Gastrocnemius medialis (tissue), 4 donors: ENCODE measurements around the gene CENPT. TPM values are rescaled to one million over a fixed set of nuclear protein-coding genes. Genes with fewer than 3 reads are reported as not detected.

Experiments used
- ATAC-seq, 2 donors: fragments of 150-250 bp; one replicate each; pipeline ENCODE4 v1.9.1; 2016
- DNase-seq, 2 donors: peaks; one replicate each; pipeline ENCODE4 v3.0.0-alpha.2; 2019
- H3K27ac ChIP-seq, 4 donors: fragments of 200-600 bp; sonication (generic); 1 replicate in 1 of 4; 2 replicates in 3 of 4; pipeline ENCODE4 v1.5.1; 2016 to 2018; ENCODE audit warnings: mild to moderate bottlenecking in 2 of 4, moderate library complexity in 1 of 4
- H3K27me3 ChIP-seq, 3 donors: fragments of 200-600 bp; sonication (generic) in 2 of 3; 1 replicate in 1 of 3; 2 replicates in 2 of 3; pipeline versions ENCODE4 v1.5.1 to v1.6.0; 2016 to 2019; ENCODE audit warnings: mild to moderate bottlenecking in 1 of 3, moderate library complexity in 1 of 3
- H3K36me3 ChIP-seq, 2 donors: fragments of 200-600 bp; sonication (generic) in 1 of 2; one replicate each; pipeline ENCODE4 v1.5.1; 2017 to 2018
- H3K4me1 ChIP-seq, 2 donors: fragments of 200-600 bp; sonication (generic) in 1 of 2; one replicate each; pipeline ENCODE4 v1.5.1; 2016 to 2017; ENCODE audit warnings: mild to moderate bottlenecking in 2 of 2
- H3K4me3 ChIP-seq, 4 donors: fragments of 200-600 bp; sonication (generic) in 3 of 4; 1 replicate in 1 of 4; 2 replicates in 3 of 4; pipeline ENCODE4 v1.5.1; 2016 to 2019; ENCODE audit warnings: mild to moderate bottlenecking in 2 of 4
- H3K9me3 ChIP-seq, 3 donors: fragments of 200-600 bp; sonication (generic) in 2 of 3; 1 replicate in 1 of 3; 2 replicates in 2 of 3; pipeline ENCODE4 v1.5.1; 2016 to 2019
- POLR2A ChIP-seq, 2 donors: fragments of 450-650 bp; IDR thresholded peaks; one replicate each; pipeline ENCODE4 v1.6.1; 2017; ENCODE audit warnings: antibody characterized with exemption in 2 of 2, mild to moderate bottlenecking in 2 of 2, moderate library complexity in 2 of 2
- in situ Hi-C, 4 donors: fragments of 200-750 bp; cut with MboI; loops; one replicate each; pipeline versions ENCODE4 v1.15.0 to v1.8.0; 2017; ENCODE audit warnings: low sequenced_read_pairs in 4 of 4
- intact Hi-C: fragments of 100-400 bp; cut with DNase I; formaldehyde crosslinking; loops from one replicate; pipeline ENCODE4 v1.15.1; 2023; ENCODE audit warnings: low total_unique reads
- total RNA-seq, 4 donors: library from RNA; depleted of rRNA; stranded (reverse); fragments of >200 nt; gene quantifications; one replicate each; pipeline versions ENCODE4 v1.1.0 to v1.2.3, GENCODE V29; 2016
- TF ChIP-seq, protein P1 (sequence below), 5 experiments: fragments of 450-650 bp in 3 of 5; fragments of 200-600 bp in 2 of 5; sonication (generic) in 2 of 5; IDR thresholded peaks in 4 of 5; conservative IDR thresholded peaks in 1 of 5; 1 replicate in 4 of 5; 2 replicates in 1 of 5; pipeline ENCODE4 v1.5.1; 2016 to 2019; ENCODE audit warnings: antibody characterized with exemption in 5 of 5, mild to moderate bottlenecking in 3 of 5, moderate library complexity in 3 of 5

Gene CENPT
- total RNA-seq, 4 donors from 2014 or later: 14.9 to 41.2 (median 20.0) TPM

DNA sequence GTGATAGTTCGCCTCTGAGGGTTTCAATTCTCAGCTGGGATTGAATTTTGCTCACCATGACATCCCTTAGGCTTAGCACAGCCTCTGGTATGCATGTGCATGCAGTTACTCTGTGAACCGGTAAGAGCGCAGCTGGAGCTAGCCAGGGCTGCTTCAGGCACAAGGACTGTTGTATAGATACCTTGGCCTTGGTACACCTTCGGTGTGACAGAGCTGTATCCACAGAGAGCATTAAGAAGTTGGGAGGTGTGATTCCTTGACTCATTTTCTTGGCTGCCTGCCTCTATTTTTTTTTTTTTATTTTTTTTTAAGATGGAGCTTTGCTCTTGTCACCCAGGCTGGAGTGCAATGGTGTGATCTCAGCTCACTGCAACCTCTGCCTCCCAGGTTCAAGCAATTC, 3.0 kb downstream of the CENPT start:
- DNase-seq: no peak
- in situ Hi-C loops: no loop called here
- H3K27me3 ChIP-seq: no peaks in the 10 kb centered on the region
- TF ChIP-seq, protein P1, sequence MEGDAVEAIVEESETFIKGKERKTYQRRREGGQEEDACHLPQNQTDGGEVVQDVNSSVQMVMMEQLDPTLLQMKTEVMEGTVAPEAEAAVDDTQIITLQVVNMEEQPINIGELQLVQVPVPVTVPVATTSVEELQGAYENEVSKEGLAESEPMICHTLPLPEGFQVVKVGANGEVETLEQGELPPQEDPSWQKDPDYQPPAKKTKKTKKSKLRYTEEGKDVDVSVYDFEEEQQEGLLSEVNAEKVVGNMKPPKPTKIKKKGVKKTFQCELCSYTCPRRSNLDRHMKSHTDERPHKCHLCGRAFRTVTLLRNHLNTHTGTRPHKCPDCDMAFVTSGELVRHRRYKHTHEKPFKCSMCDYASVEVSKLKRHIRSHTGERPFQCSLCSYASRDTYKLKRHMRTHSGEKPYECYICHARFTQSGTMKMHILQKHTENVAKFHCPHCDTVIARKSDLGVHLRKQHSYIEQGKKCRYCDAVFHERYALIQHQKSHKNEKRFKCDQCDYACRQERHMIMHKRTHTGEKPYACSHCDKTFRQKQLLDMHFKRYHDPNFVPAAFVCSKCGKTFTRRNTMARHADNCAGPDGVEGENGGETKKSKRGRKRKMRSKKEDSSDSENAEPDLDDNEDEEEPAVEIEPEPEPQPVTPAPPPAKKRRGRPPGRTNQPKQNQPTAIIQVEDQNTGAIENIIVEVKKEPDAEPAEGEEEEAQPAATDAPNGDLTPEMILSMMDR (IDR thresholded peaks at IDR 0.05 in 4 of 5, conservative IDR thresholded peaks at IDR 0.05 in 1 of 5): peak in 1 of 5 experiments; percentile 20
- TF ChIP-seq POLR2A (IDR thresholded peaks at IDR 0.05): no peak
- peaks cover 51 to 60% of the 10 kb centered on the region in 2 donors for H3K4me1 ChIP-seq
- intact Hi-C loops: loop anchor here (5.0 to 10.0 kb wide), 2 partner anchors 83 to 280 kb away; partner anchors contain the start of gene CTCF
- peak overlapping the region; percentile 98 to 100 (median 99) for H3K27ac ChIP-seq
- no peaks in the 10 kb centered on the region for H3K9me3 ChIP-seq
- H3K36me3 ChIP-seq: no peaks in the 10 kb centered on the region
- ATAC-seq: no peak
- peak overlapping the region; percentile 32 to 79 (median 77) for H3K4me3 ChIP-seq

- DNase-seq (no peak), ATAC-seq (no peak)
- Histone ChIP-seq H3K4me3 (peak overlapping the region; percentile 76 to 95 (median 78)), H3K27me3 (no peaks in the 10 kb centered on the region), H3K36me3 (no peaks in the 10 kb centered on the region), H3K4me1 (peaks cover 46 to 54% of the 10 kb centered on the region in 2 donors), H3K27ac (peak overlapping the region; percentile 98 to 100 (median 99)), H3K9me3 (no peaks in the 10 kb centered on the region)
- intact Hi-C loops (loop anchor here (5.0 to 10.0 kb wide), 2 partner anchors 84 to 279 kb away; partner anchors contain the start of gene CTCF), in situ Hi-C loops (no loop called here)
- TF ChIP-seq, protein P1 (IDR thresholded peaks at IDR 0.05 in 4 of 5, conservative IDR thresholded peaks at IDR 0.05 in 1 of 5): no peak
- no peak for TF ChIP-seq POLR2A (IDR thresholded peaks at IDR 0.05)
Observed at GRCh38 chr16:67843343-67843765, 4.1 kb downstream of the CENPT start.

DNA sequence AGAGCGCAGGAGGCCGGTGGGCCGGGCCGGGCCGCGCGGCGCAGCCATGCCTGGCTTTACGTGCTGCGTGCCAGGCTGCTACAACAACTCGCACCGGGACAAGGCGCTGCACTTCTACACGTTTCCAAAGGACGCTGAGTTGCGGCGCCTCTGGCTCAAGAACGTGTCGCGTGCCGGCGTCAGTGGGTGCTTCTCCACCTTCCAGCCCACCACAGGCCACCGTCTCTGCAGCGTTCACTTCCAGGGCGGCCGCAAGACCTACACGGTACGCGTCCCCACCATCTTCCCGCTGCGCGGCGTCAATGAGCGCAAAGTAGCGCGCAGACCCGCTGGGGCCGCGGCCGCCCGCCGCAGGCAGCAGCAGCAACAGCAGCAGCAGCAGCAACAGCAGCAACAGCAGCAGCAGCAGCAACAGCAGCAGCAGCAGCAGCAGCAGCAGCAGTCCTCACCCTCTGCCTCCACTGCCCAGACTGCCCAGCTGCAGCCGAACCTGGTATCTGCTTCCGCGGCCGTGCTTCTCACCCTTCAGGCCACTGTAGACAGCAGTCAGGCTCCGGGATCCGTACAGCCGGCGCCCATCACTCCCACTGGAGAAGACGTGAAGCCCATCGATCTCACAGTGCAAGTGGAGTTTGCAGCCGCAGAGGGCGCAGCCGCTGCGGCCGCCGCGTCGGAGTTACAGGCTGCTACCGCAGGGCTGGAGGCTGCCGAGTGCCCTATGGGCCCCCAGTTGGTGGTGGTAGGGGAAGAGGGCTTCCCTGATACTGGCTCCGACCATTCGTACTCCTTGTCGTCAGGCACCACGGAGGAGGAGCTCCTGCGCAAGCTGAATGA, 4.8 kb downstream of the CENPT start:
- no peaks in the 10 kb centered on the region for H3K27me3 ChIP-seq
- ATAC-seq (peak; percentile 20 to 24), DNase-seq (peak; percentile 24 to 56)
- H3K9me3 ChIP-seq: no peaks in the 10 kb centered on the region
- H3K27ac ChIP-seq: peak overlapping the region; percentile 98 to 100 (median 99)
- H3K4me3 ChIP-seq: peak overlapping the region; percentile 76 to 95 (median 78)
- intact Hi-C loops: loop anchor here (1.0 to 10.0 kb wide), 3 partner anchors 21 to 278 kb away; partner anchors contain the start of gene CTCF
- H3K36me3 ChIP-seq: no peaks in the 10 kb centered on the region
- H3K4me1 ChIP-seq: peaks cover 40 to 48% of the 10 kb centered on the region in 2 donors
- in situ Hi-C loops: no loop called here
- peak in 1 of 2 donors; percentile 23 for TF ChIP-seq POLR2A (IDR thresholded peaks at IDR 0.05)
- TF ChIP-seq, protein P1 (IDR thresholded peaks at IDR 0.05 in 4 of 5, conservative IDR thresholded peaks at IDR 0.05 in 1 of 5): no peak

DNA sequence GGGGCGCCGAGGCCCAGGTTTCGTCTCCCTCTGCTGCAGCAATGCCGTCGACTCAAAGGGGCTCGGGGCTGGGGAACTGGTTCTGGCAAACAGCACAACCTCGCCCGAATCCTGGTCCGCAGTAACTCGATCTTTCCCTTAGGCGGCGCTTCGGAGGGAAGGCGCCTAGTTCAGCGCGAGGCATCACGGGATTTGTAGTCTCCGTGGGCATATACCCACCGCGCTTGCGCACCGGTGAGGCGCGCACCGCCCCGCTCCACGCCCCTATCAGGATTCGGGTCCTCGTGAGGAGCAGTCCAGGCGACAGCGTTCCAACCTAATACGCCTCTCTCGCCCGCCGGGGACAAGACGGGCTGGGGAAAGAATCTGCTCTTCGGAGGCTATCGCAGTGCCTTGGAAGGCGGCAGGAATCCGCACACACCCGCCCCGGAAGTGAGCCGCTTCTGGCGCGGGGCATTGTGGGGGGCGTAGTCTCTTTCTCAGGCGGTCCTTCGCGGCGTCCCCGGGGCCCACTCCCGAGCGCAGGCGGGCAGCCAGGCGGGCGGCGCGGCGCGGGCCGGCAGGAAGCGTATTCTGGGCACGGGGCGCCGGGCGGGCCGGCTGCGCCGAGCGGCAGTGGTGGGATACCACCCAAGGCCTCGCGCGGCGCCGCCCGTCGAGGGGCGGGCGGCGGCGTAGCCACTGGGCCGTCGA, 5.5 kb downstream of the CENPT start, which contains the start of gene THAP11:
Gene THAP11, plus strand, starts transcription at position 505 of the 693 bp plus-strand sequence. CDS start 235 bp downstream, outside the sequence.
- peaks cover 39 to 43% of the 10 kb centered on the region in 2 donors for H3K4me1 ChIP-seq
- peak; percentile 86 to 87 for TF ChIP-seq POLR2A (IDR thresholded peaks at IDR 0.05)
- TF ChIP-seq, protein P1 (IDR thresholded peaks at IDR 0.05 in 4 of 5, conservative IDR thresholded peaks at IDR 0.05 in 1 of 5): peak; percentile 76 to 91 (median 89)
- H3K27ac ChIP-seq: peak within 1 kb of the TSS; percentile 98 to 100 (median 99)
- no peaks in the 10 kb centered on the region for H3K36me3 ChIP-seq
- ATAC-seq: peak; percentile 77 to 82
- peak within 1 kb of the TSS; percentile 76 to 95 (median 78) for H3K4me3 ChIP-seq
- in situ Hi-C loops: no loop called here
- intact Hi-C loops: loop anchor here (1.0 to 10.0 kb wide), 3 partner anchors 21 to 277 kb away; partner anchors contain the start of gene CTCF
- H3K27me3 ChIP-seq: no peaks in the 10 kb centered on the region
- H3K9me3 ChIP-seq: no peaks in the 10 kb centered on the region
- DNase-seq: peak; percentile 91 to 92
